Liver (tissue), 3 donors: ENCODE data around the gene PRR15L.

ENCODE experiments used
- CTCF ChIP-seq: fragments of 150-350 bp; IDR thresholded peaks from 2 replicates; pipeline ENCODE4 v1.5.1; 2017; ENCODE audit warnings: improper control_type of control experiment, low read depth, low read length; ENCODE audit not compliant: missing input control
- EGR1 ChIP-seq, 2 donors: IDR thresholded peaks; 2 replicates each; pipeline ENCODE4 v1.6.1; 2016 to 2018; ENCODE audit warnings: antibody characterized with exemption in 2 of 2, low read depth in 2 of 2
- JUND ChIP-seq, 2 donors: IDR thresholded peaks; 2 replicates each; pipeline ENCODE4 v1.6.1; 2016; ENCODE audit warnings: antibody characterized with exemption in 2 of 2
- RXRA ChIP-seq, 2 donors: IDR thresholded peaks; 2 replicates each; pipeline ENCODE4 v1.6.1; 2017 to 2018; ENCODE audit warnings: antibody characterized with exemption in 2 of 2, mild to moderate bottlenecking in 1 of 2
- TF ChIP-seq, protein P1 (sequence below): IDR thresholded peaks from 2 replicates; pipeline ENCODE4 v1.6.1; 2016; ENCODE audit warnings: antibody characterized with exemption, mild to moderate bottlenecking
- donor health status: healthy.
- donor health status: healthy.

DNA sequence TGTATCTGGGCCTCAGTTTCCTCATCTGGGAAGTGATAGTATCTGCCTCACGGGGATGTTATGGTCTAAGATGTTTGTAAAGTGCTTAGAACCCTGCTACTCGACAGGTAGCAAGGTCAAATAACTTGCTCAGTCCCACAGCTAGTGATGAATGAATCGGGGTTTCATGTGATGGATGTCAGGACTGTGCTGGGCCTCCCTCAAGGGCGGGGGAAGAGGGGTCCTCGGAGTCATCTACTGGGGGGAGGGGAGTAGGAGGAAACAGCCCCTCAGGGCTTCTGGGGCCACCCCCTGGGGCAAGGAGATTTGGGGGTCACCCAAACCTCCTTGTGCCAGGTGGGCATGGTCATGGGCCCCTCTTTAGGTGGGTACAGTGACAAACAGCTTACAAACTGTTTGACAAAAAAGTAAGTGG lies 15.6 kb downstream of the PRR15L start:
- no peak for TF ChIP-seq CTCF
- no peak for TF ChIP-seq EGR1 (IDR thresholded peaks at IDR 0.05; ENCODE audit: low read depth in 2 of 2)
- TF ChIP-seq RXRA (IDR thresholded peaks at IDR 0.05), result no peak
- TF ChIP-seq, protein P1, sequence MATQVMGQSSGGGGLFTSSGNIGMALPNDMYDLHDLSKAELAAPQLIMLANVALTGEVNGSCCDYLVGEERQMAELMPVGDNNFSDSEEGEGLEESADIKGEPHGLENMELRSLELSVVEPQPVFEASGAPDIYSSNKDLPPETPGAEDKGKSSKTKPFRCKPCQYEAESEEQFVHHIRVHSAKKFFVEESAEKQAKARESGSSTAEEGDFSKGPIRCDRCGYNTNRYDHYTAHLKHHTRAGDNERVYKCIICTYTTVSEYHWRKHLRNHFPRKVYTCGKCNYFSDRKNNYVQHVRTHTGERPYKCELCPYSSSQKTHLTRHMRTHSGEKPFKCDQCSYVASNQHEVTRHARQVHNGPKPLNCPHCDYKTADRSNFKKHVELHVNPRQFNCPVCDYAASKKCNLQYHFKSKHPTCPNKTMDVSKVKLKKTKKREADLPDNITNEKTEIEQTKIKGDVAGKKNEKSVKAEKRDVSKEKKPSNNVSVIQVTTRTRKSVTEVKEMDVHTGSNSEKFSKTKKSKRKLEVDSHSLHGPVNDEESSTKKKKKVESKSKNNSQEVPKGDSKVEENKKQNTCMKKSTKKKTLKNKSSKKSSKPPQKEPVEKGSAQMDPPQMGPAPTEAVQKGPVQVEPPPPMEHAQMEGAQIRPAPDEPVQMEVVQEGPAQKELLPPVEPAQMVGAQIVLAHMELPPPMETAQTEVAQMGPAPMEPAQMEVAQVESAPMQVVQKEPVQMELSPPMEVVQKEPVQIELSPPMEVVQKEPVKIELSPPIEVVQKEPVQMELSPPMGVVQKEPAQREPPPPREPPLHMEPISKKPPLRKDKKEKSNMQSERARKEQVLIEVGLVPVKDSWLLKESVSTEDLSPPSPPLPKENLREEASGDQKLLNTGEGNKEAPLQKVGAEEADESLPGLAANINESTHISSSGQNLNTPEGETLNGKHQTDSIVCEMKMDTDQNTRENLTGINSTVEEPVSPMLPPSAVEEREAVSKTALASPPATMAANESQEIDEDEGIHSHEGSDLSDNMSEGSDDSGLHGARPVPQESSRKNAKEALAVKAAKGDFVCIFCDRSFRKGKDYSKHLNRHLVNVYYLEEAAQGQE, result no peak
- no peak for TF ChIP-seq JUND (IDR thresholded peaks at IDR 0.05)
